Adrenal gland (tissue), 12 donors: Measurements from ENCODE around the gene SUSD1. TPM values are rescaled to one million over a fixed set of nuclear protein-coding genes. Genes with fewer than 3 reads are reported as not detected.

Experiments used
- DNase-seq, 7 donors: peaks; one replicate each; pipeline ENCODE4 v3.0.0-alpha.2; 2019 to 2020
- H3K27ac ChIP-seq, 5 donors: fragments of 200-600 bp; sonication (generic) in 4 of 5; 1 replicate in 3 of 5; 2 replicates in 2 of 5; pipeline versions ENCODE4 v1.5.1 to v1.8.0; 2016 to 2020; ENCODE audit warnings: mild to moderate bottlenecking in 1 of 5
- H3K27me3 ChIP-seq: fragments of 200-600 bp; 2 replicates; pipeline ENCODE4 v1.8.0; 2021
- H3K36me3 ChIP-seq, 2 donors: fragments of 200-600 bp; replicated peaks in 1 of 2; 1 replicate in 1 of 2; 2 replicates in 1 of 2; pipeline versions ENCODE4 v1.5.1 to v1.8.0; 2018 to 2022
- H3K4me1 ChIP-seq, 2 donors: fragments of 200-600 bp; replicated peaks in 1 of 2; 1 replicate in 1 of 2; 2 replicates in 1 of 2; pipeline versions ENCODE4 v1.5.1 to v1.8.0; 2018 to 2021
- H3K4me3 ChIP-seq, 4 donors: fragments of 200-600 bp; sonication (generic) in 3 of 4; one replicate each; pipeline ENCODE4 v1.5.1; 2016 to 2018
- H3K9me3 ChIP-seq, 3 donors: fragments of 200-600 bp; sonication (generic) in 1 of 3; replicated peaks in 1 of 3; 1 replicate in 2 of 3; 2 replicates in 1 of 3; pipeline versions ENCODE4 v1.5.1 to v1.8.0; 2016 to 2021
- CTCF ChIP-seq, 6 experiments: fragments of 450-650 bp in 4 of 6; fragments of 200-600 bp in 2 of 6; sonication (generic) in 1 of 6; IDR thresholded peaks; 1 replicate in 5 of 6; 2 replicates in 1 of 6; pipeline versions ENCODE4 v1.5.1 to v1.8.0; 2016 to 2021; ENCODE audit warnings: antibody characterized with exemption in 6 of 6, mild to moderate bottlenecking in 2 of 6, moderate library complexity in 1 of 6
- POLR2A ChIP-seq, 2 donors: fragments of 450-650 bp; IDR thresholded peaks; one replicate each; pipeline ENCODE4 v1.6.1; 2017; ENCODE audit warnings: antibody characterized with exemption in 2 of 2, mild to moderate bottlenecking in 2 of 2, moderate library complexity in 1 of 2
- WGBS, 4 donors: extraction: QIAGEN DNeasy Blood & Tissue Kit in 2 of 4; methylation state at CpG; one replicate each; pipeline versions ENCODE4 v1.1.5 to v1.1.7; 2013 to 2017; 5-methylcytosine and 5-hydroxymethylcytosine counted together
- intact Hi-C, 2 donors: fragments of 100-400 bp; cut with DNase I; formaldehyde crosslinking; loops; one replicate each; pipeline versions ENCODE4 v1.14.1 to v1.15.0; 2022 to 2023
- polyA plus RNA-seq, 3 donors: library from polyadenylated mRNA; stranded (reverse); fragments of 200-250 nt in 2 of 3; fragments of 350-450 nt in 1 of 3; fragmentation: Illumina TruSeq in 1 of 3; extraction: RNeasy Lipid Tissue Mini Kit (QIAGEN cat#74804) in 1 of 3; gene quantifications; one replicate each; pipeline ENCODE4 v1.2.3, GENCODE V29; 2013 to 2014
- total RNA-seq, 9 donors: library from RNA; depleted of rRNA in 4 of 9; stranded (reverse); fragments of >200 nt in 4 of 9; fragments of 120-200 nt in 1 of 9; fragmentation: NEBNext Ultra II Directional in 1 of 9; extraction: Animal tissue kit (Norgen Biotek cat#: 25700) in 1 of 9; gene quantifications; one replicate each; pipeline versions ENCODE4 v1.1.0 to v1.2.4, GENCODE V29; 2013 to 2023
- donor health status: healthy with polysubstance abuse.
- donor health status: Bipolar disorder and iron deficiency.
- donor health status: DM: yes; HTN: yes; CAD: no.
- donor health status: DM: no; HTN: no; CAD: no.
- donor health status: DM: no; HTN: no; CAD: no.
- donor health status: DM: yes; HTN: yes; CAD: no.

The SUSD1 gene
- total and polyA plus RNA-seq, 12 donors: 4.7 to 37.0 (median 20.8) TPM

GRCh38 chr9:112104401-112104800, 70.7 kb downstream of the SUSD1 start:
- no peaks in the 10 kb centered on the region for H3K9me3 ChIP-seq
- H3K36me3 ChIP-seq: no peaks in the 10 kb centered on the region
- H3K27me3 ChIP-seq: no peaks in the 10 kb centered on the region
- TF ChIP-seq POLR2A (IDR thresholded peaks at IDR 0.05) (no peak), CTCF (IDR thresholded peaks at IDR 0.05) (no peak)
- intact Hi-C loops: no loop called here
- peak overlapping the region in 1 of 5 donors; percentile 28 for H3K27ac ChIP-seq
- H3K4me3 ChIP-seq: no peak overlapping the region
- no peak for DNase-seq
- WGBS, 4 donors: 53 to 62% (median 58%) methylated on average over 2 of the region's 2 CpGs
- H3K4me1 ChIP-seq: peaks cover 8 to 39% of the 10 kb centered on the region in 2 donors

DNA sequence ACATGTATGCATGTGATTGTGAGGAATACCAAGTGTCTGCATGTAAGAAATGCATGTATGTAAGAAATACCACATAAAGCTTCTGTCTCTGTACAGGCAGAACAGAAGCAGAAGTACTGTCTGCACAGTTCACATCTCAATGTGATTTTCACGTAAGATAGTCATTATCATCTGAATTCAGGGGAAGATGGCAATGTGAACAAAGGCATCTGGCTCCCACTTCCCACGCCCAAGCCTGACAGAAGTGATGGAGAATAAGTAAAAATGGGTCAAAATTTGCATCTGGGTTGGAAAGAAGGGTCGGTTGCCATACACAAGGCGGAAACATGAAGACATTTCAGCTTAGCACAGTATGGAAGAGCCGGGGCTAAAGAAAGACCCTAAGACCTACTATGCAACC, 71.7 kb downstream of the SUSD1 start:
- no peaks in the 10 kb centered on the region for H3K27me3 ChIP-seq
- TF ChIP-seq POLR2A (IDR thresholded peaks at IDR 0.05): no peak
- TF ChIP-seq CTCF (IDR thresholded peaks at IDR 0.05): no peak
- H3K4me3 ChIP-seq: no peak overlapping the region
- no peaks in the 10 kb centered on the region for H3K9me3 ChIP-seq
- peaks cover 8 to 39% of the 10 kb centered on the region in 2 donors for H3K4me1 ChIP-seq
- no peak overlapping the region for H3K27ac ChIP-seq
- DNase-seq: no peak
- WGBS, 4 donors: 89 to 96% (median 93%) methylated on average over 5 of the region's 5 CpGs
- no peaks in the 10 kb centered on the region for H3K36me3 ChIP-seq
- intact Hi-C loops: no loop called here

- 65 to 74% (median 72%) methylated on average over 15 of the region's 15 CpGs for whole genome bisulfite sequencing, 4 donors
- TF ChIP-seq CTCF (IDR thresholded peaks at IDR 0.05): peak; percentile 84 to 95 (median 90)
- TF ChIP-seq POLR2A (IDR thresholded peaks at IDR 0.05): no peak
- H3K36me3 ChIP-seq: no peaks in the 10 kb centered on the region
- intact Hi-C loops: loop anchor here (5.0 kb wide), 2 partner anchors 234 to 259 kb away; partner anchors contain the start of gene PTBP3 (in 1 of the 2)
- no peaks in the 10 kb centered on the region for H3K27me3 ChIP-seq
- no peak overlapping the region for H3K4me3 ChIP-seq
- no peak overlapping the region for H3K27ac ChIP-seq
- DNase-seq: peak; percentile 56 to 86 (median 71)
- no peaks in the 10 kb centered on the region for H3K9me3 ChIP-seq
- H3K4me1 ChIP-seq: no peaks in the 10 kb centered on the region
These were observed 77.1 kb downstream of the SUSD1 start for GRCh38 chr9:112097712-112098688.

DNA sequence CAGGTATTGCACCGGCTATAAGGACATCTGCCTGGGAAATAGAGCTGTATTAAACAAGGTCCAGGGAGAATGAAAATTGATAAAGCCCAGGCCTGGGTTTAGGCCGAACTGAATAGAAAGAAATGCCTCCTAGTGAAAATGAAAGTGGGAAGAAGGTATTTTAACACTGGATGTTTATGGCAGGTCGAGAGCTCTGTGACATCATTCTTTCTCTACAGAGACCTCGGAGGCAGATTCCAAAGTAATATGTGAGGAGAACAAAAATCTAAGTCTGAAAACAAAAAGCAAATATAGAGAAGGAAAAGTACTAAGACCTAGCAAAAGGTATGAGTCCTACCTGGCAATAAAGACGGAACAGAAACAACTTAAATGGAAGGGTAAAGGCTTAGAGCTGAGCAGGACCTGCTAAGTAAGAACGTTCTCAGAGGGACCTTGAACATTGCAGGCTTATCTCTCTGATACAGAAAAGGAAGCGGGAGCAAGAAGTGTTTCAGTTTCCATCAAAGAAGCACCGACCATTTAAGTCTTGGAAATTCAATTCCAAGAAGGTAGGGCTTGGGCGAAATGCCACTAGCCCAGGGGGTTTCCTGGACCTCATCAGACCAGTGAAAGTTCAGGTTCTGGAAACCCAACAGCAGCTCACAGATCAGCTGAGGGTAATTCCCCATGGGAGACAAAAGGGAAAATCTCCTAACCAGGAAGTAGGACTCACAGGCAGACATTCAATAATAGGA, 80.0 kb downstream of the SUSD1 start:
- H3K4me3 ChIP-seq: no peak overlapping the region
- intact Hi-C loops: loop anchor here (5.0 kb wide), 2 partner anchors 237 to 262 kb away; partner anchors contain the start of gene PTBP3 (in 1 of the 2)
- H3K9me3 ChIP-seq: no peaks in the 10 kb centered on the region
- no peaks in the 10 kb centered on the region for H3K36me3 ChIP-seq
- H3K27ac ChIP-seq: no peak overlapping the region
- H3K4me1 ChIP-seq: no peaks in the 10 kb centered on the region
- no peak for TF ChIP-seq POLR2A (IDR thresholded peaks at IDR 0.05)
- no peak for TF ChIP-seq CTCF (IDR thresholded peaks at IDR 0.05)
- 63 to 67% (median 64%) methylated on average over 9 of the region's 9 CpGs for WGBS, 4 donors
- no peaks in the 10 kb centered on the region for H3K27me3 ChIP-seq
- DNase-seq: no peak
